OCI-LY1 (cell line): ENCODE measurements around the gene ZNF239.

Experiments used
- H2AFZ ChIP-seq: fragments of 200-600 bp; sonication (generic), shearing (Covaris generic); 2 replicates; pipeline ENCODE4 v1.6.0; 2014; ENCODE audit warnings: antibody characterized with exemption, mild to moderate bottlenecking, low read length
- H3F3A ChIP-seq: fragments of 200-600 bp; sonication (generic), shearing (Covaris generic); 2 replicates; pipeline ENCODE4 v1.6.0; 2014; ENCODE audit warnings: mild to moderate bottlenecking, antibody characterized with exemption, low read length, moderate library complexity; ENCODE audit not compliant: insufficient read depth
- H3K27ac ChIP-seq: fragments of 200-600 bp; sonication (generic); 2 replicates; pipeline ENCODE4 v1.5.1; 2014; ENCODE audit warnings: low read length, mixed run types, mild to moderate bottlenecking, low read depth; ENCODE audit not compliant: poor library complexity, severe bottlenecking
- H3K27me3 ChIP-seq: fragments of 200-600 bp; sonication (generic); 2 replicates; pipeline ENCODE4 v1.6.0; 2014; ENCODE audit warnings: antibody characterized with exemption, mild to moderate bottlenecking, low read length, moderate library complexity; ENCODE audit not compliant: insufficient read depth
- H3K36me3 ChIP-seq: fragments of 200-600 bp; sonication (generic); 2 replicates; pipeline ENCODE4 v1.6.1; 2014; ENCODE audit warnings: mild to moderate bottlenecking, antibody characterized with exemption, low read length, moderate library complexity, mixed read lengths; ENCODE audit not compliant: insufficient read depth
- H3K4me1 ChIP-seq: fragments of 200-600 bp; sonication (generic); 2 replicates; pipeline ENCODE4 v1.5.1; 2014; ENCODE audit warnings: mild to moderate bottlenecking, low read length, moderate library complexity; ENCODE audit not compliant: insufficient read depth, severe bottlenecking
- H3K4me2 ChIP-seq: fragments of 200-600 bp; sonication (generic), shearing (Covaris generic); 2 replicates; pipeline ENCODE4 v1.6.1; 2014; ENCODE audit warnings: low read length
- H3K4me3 ChIP-seq: fragments of 200-600 bp; sonication (generic); 2 replicates; pipeline ENCODE4 v1.5.1; 2014; ENCODE audit warnings: low read length, low read depth, mild to moderate bottlenecking, mixed read lengths; ENCODE audit not compliant: poor library complexity, severe bottlenecking
- H3K79me2 ChIP-seq: fragments of 200-600 bp; shearing (Covaris generic); 2 replicates; pipeline ENCODE4 v1.6.1; 2016; ENCODE audit warnings: mixed run types, low read length, mixed read lengths; ENCODE audit not compliant: insufficient read depth
- H3K9ac ChIP-seq: fragments of 200-600 bp; sonication (generic), shearing (Covaris generic); 2 replicates; pipeline ENCODE4 v1.6.1; 2014; ENCODE audit warnings: mild to moderate bottlenecking, low read length, mixed read lengths
- H3K9me2 ChIP-seq: fragments of 200-600 bp; sonication (generic), shearing (Covaris generic); 2 replicates; pipeline ENCODE4 v1.6.1; 2014; ENCODE audit warnings: low read depth, mild to moderate bottlenecking, low read length, mixed read lengths
- H3K9me3 ChIP-seq: fragments of 200-600 bp; shearing (Covaris generic); 2 replicates; pipeline ENCODE4 v1.6.1; 2014; ENCODE audit warnings: low read length, mixed read lengths
- H4K20me1 ChIP-seq: fragments of 200-600 bp; sonication (generic), shearing (Covaris generic); 2 replicates; pipeline ENCODE4 v1.6.0; 2016; ENCODE audit warnings: mild to moderate bottlenecking, low read length; ENCODE audit not compliant: insufficient read depth
- EZH2 ChIP-seq: fragments of 200-600 bp; sonication (generic), shearing (Covaris generic); IDR thresholded peaks from 2 replicates; pipeline ENCODE4 v1.8.0; 2017; ENCODE audit warnings: borderline replicate concordance, mixed run types, mild to moderate bottlenecking, antibody characterized with exemption, low read length, moderate library complexity, mixed read lengths
- TF ChIP-seq, protein P1 (sequence below): fragments of 200-600 bp; sonication (generic), shearing (Covaris generic); IDR thresholded peaks from 2 replicates; pipeline ENCODE4 v1.5.1; 2017; ENCODE audit warnings: mild to moderate bottlenecking, antibody characterized with exemption, low read length, moderate library complexity, mixed read lengths

ZNF239 gene

GRCh38 chr10:43619368-43619767 lies 45.0 kb upstream of the ZNF239 start:
- Histone ChIP-seq H3F3A (no peaks in the 10 kb centered on the region; the same call in 1 of the 2 replicates), H3K27ac (no peak overlapping the region), H2AFZ (no peak overlapping the region), H3K4me2 (no peak overlapping the region), H3K36me3 (peaks cover 30% of the 10 kb centered on the region), H3K79me2 (no peaks in the 10 kb centered on the region), H3K4me1 (no peaks in the 10 kb centered on the region), H3K4me3 (no peak overlapping the region), H3K9me3 (peaks cover 50% of the 10 kb centered on the region), H4K20me1 (no peaks in the 10 kb centered on the region), H3K27me3 (no peaks in the 10 kb centered on the region), H3K9me2 (no peaks in the 10 kb centered on the region), H3K9ac (no peak overlapping the region)
- no peak for TF ChIP-seq EZH2
- TF ChIP-seq, protein P1, sequence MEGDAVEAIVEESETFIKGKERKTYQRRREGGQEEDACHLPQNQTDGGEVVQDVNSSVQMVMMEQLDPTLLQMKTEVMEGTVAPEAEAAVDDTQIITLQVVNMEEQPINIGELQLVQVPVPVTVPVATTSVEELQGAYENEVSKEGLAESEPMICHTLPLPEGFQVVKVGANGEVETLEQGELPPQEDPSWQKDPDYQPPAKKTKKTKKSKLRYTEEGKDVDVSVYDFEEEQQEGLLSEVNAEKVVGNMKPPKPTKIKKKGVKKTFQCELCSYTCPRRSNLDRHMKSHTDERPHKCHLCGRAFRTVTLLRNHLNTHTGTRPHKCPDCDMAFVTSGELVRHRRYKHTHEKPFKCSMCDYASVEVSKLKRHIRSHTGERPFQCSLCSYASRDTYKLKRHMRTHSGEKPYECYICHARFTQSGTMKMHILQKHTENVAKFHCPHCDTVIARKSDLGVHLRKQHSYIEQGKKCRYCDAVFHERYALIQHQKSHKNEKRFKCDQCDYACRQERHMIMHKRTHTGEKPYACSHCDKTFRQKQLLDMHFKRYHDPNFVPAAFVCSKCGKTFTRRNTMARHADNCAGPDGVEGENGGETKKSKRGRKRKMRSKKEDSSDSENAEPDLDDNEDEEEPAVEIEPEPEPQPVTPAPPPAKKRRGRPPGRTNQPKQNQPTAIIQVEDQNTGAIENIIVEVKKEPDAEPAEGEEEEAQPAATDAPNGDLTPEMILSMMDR: no peak

DNA sequence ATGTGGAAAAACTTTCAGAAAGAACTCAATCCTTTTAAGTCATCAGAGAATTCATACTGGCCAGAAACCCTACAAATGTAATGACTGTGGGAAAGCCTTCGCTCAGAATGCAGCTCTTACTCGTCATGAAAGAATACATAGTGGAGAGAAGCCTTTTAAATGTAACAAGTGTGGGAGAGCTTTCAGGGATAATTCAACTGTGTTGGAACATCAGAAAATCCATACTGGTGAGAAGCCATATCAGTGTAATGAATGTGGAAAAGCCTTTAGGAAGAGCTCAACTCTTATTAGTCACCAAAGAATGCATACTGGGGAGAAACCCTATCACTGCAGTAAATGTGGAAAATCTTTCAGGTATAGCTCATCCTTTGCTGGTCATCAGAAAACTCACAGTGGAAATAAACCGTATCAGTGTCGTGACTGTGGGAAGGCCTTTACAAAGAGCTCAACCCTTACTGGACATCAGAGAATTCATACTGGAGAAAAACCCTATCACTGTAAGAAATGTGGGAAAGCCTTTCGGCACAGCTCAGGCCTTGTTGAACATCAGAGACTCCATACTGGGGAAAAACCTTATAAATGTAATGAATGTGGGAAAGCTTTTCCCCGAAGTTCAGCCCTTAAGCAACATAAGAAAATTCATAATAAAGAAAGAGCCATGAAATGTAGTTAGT lies 42.4 kb upstream of the ZNF239 start:
- Histone ChIP-seq H3F3A (no peaks in the 10 kb centered on the region; the same call in 1 of the 2 replicates), H3K27me3 (no peaks in the 10 kb centered on the region), H3K79me2 (no peaks in the 10 kb centered on the region), H2AFZ (no peak overlapping the region), H3K27ac (no peak overlapping the region), H3K9me3 (peaks cover 54% of the 10 kb centered on the region), H4K20me1 (no peaks in the 10 kb centered on the region), H3K4me1 (no peaks in the 10 kb centered on the region), H3K4me3 (no peak overlapping the region), H3K9me2 (no peaks in the 10 kb centered on the region), H3K36me3 (peaks cover 56% of the 10 kb centered on the region), H3K9ac (no peak overlapping the region), H3K4me2 (no peak overlapping the region)
- TF ChIP-seq, protein P1: no peak
- TF ChIP-seq EZH2: no peak

GRCh38 chr10:43610636-43611035 lies 36.2 kb upstream of the ZNF239 start:
- Histone ChIP-seq H3K4me2 (no peak overlapping the region), H3K79me2 (no peaks in the 10 kb centered on the region), H3K4me3 (no peak overlapping the region), H4K20me1 (no peaks in the 10 kb centered on the region), H3K9ac (no peak overlapping the region), H3K9me3 (peaks cover 19% of the 10 kb centered on the region), H3K27me3 (no peaks in the 10 kb centered on the region), H3K27ac (no peak overlapping the region), H3K4me1 (peaks cover 10% of the 10 kb centered on the region), H3K9me2 (no peaks in the 10 kb centered on the region), H3K36me3 (peaks cover 77% of the 10 kb centered on the region), H2AFZ (no peak overlapping the region), H3F3A (no peaks in the 10 kb centered on the region)
- TF ChIP-seq EZH2: no peak
- TF ChIP-seq, protein P1: no peak
